Measurements from ENCODE around the gene PDZD2. TPM values are rescaled to one million over a fixed set of nuclear protein-coding genes. Genes with fewer than 3 reads are reported as not detected.
"Not testable (repeated sequence)": the region's sequence is repeated elsewhere in the genome, so short reads cannot be mapped to it uniquely, and the experiment has no call there.

Gene PDZD2
- total RNA-seq, 2 experiments from 2014 or later: 0.05 to 0.25 TPM

DNA sequence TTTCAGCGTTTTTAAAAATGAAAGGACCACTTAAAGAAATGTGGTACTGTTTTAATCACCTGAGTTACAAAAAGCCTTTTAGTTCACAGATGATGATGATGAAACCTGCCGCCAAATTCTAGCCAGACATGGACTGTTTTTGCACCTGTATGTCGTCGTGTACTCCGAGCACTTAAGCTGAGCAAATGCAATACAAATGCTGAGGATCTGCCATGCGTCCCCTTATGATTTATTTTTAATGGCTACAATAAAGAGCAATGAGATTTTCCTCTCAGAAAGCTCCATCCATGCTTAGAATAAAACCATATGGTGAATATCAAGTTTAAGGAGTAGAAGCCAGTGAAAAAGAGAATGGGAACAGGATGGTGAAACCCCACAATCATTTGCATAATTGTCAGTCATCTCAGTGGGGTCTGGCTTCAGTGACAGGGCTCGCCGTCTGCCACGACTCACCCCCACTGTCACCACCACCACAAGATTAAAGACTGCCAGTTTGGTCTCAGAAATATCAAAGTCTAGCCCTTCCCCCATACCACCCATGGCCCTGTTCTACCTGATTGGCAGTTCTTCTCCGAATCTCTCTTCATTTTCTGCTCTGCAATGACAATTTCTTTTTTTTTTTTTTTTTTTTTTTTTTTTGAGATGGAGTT is 375.3 kb downstream of the PDZD2 start:
- Mint-ChIP-seq H3K9me3 (no peaks in the 10 kb centered on the region), H3K27ac (no peak overlapping the region), H3K27me3 (ENCODE audit: low read depth) (no peaks in the 10 kb centered on the region), H3K36me3 (ENCODE audit: low read depth) (no peaks in the 10 kb centered on the region), H3K4me1 (ENCODE audit: low read depth) (peaks cover 2% of the 10 kb centered on the region), H3K4me3 (no peak overlapping the region)
- CTCF ChIA-PET: no interaction called here
- DNase-seq: no peak
- intact Hi-C loops (cut with micrococcal nuclease): no loop called here

- not testable (repeated sequence) for H3K4me3 Mint-ChIP-seq
Measured at GRCh38 chr5:32015262-32015661, 376.3 kb downstream of the PDZD2 start.

DNA sequence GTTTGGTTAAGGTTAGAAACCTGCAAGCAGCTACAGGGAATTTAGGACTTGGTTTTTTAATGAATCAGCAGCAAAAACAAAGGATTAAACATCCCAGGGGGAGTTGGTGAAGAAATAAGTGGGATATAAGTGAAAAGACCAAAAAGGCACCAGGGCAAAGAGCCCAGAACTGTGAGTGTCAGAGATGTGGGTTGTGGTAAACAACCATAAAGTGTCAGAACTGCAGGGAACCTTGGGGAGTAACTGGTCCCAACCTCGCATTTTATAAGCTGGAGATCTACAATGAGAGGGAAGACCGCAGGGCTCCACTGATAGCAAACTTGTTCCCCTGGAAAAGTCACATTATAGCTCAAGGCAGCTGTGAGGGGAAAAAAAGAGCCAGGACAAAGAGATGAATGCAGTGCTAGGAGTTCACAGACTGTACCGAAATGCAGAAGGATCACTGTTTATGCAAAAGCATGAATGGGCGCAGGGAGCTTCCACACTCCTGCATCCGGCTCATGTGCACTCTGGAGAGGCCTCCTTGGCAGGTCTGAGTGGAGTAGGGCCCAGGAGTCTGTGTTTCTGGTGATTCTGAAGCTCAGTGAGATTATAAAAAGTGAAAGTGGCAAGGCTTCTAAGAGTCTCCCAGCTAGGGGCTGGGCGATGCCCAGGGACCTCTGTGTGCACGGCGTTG is 378.9 kb downstream of the PDZD2 start:
- H3K36me3 Mint-ChIP-seq (ENCODE audit: low read depth): no peaks in the 10 kb centered on the region
- no peak for DNase-seq
- no peaks in the 10 kb centered on the region for H3K9me3 Mint-ChIP-seq
- CTCF ChIA-PET: interaction anchor here (0.6 kb wide), 1 partner anchor 12 kb away, joined by 4 read pairs; no protein-coding TSS in a partner anchor
- no peak overlapping the region for H3K27ac Mint-ChIP-seq
- H3K4me3 Mint-ChIP-seq: no peak overlapping the region
- no peaks in the 10 kb centered on the region for H3K27me3 Mint-ChIP-seq (ENCODE audit: low read depth)
- H3K4me1 Mint-ChIP-seq (ENCODE audit: low read depth): peaks cover 8% of the 10 kb centered on the region
- intact Hi-C loops (cut with micrococcal nuclease): no loop called here

More at GRCh38 chr5:32015262-32015661, 376.3 kb downstream of the PDZD2 start:
- intact Hi-C loops (cut with micrococcal nuclease); H3K4me1 Mint-ChIP-seq (ENCODE audit: low read depth); H3K9me3 Mint-ChIP-seq; H3K27me3 Mint-ChIP-seq (ENCODE audit: low read depth); H3K36me3 Mint-ChIP-seq (ENCODE audit: low read depth); CTCF ChIA-PET; DNase-seq; H3K27ac Mint-ChIP-seq: not testable (repeated sequence)

DNA sequence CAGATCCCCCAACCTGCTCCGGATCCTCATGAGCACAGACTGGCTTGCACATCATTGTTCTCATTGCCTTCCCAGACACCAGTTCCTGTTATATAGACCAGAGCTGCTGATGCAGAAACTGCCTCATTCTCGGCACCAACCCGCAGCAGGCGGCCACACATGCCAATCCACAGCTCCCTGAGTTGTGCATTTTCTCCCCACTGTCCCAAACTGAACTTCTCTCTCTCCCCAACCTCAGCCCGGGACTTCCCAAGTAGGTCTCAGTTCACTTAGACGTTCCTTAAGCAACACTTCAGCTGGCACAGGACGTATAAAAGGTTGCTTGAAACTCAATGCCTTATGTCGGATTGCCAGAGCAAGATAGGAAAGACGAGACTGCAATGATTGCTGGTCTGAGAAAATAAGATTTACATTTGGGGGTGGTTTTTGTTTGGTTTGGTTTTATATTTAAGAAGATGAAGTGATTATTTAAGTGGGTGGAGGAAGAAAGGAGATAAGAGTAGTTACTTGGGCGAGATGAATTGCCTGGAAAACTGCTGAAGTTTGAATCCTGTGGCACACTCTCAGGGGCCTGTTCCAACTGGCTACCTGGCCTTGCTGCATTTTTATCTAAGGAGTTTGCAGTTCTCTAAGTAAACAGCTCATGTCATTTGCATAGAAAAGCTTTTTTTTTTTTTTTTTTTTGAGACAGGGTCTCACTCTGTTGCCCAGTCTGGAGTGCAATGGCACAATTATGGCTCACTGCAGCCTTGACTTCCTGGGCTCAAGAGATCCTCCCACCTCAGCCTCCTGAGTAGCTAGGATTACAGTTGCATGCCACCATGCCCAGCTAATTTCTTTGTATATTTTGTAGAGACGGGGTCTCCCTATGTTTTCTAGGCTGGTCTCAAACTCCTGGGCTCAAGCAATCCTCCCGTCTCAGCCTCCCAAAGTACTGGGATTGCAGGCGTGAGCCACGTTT is 379.8 kb downstream of the PDZD2 start:
- peaks cover 8% of the 10 kb centered on the region for H3K4me1 Mint-ChIP-seq (ENCODE audit: low read depth)
- no peak overlapping the region for H3K4me3 Mint-ChIP-seq
- intact Hi-C loops (cut with micrococcal nuclease): no loop called here
- CTCF ChIA-PET: interaction anchor here (0.7 kb wide), 1 partner anchor 170 kb away, joined by 3 read pairs; no protein-coding TSS in a partner anchor
- H3K27me3 Mint-ChIP-seq (ENCODE audit: low read depth): no peaks in the 10 kb centered on the region
- no peaks in the 10 kb centered on the region for H3K36me3 Mint-ChIP-seq (ENCODE audit: low read depth)
- DNase-seq: no peak
- H3K9me3 Mint-ChIP-seq: no peaks in the 10 kb centered on the region
- H3K27ac Mint-ChIP-seq: no peak overlapping the region

DNA sequence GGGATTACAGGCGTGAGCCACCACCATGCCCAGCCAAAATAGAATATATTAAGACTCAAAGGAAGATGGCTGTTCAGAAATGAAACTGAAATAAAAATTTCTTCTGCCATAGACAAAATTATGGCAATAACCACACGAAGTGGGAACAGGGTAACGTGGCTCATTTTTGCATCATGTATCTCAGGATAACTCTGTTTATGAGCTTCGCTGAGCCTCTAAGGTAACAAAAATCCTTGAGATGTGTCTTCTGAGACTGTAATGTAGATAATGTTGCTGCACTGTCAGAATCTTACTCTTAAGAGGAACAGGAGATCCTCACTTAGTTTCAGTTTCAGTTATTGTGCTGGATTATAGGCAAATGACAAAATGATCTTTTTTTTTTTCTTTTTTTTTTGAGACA is 381.3 kb downstream of the PDZD2 start:
- Mint-ChIP-seq H3K4me3 (no peak overlapping the region), H3K27ac (no peak overlapping the region), H3K36me3 (ENCODE audit: low read depth) (no peaks in the 10 kb centered on the region), H3K9me3 (no peaks in the 10 kb centered on the region), H3K4me1 (ENCODE audit: low read depth) (peaks cover 8% of the 10 kb centered on the region), H3K27me3 (ENCODE audit: low read depth) (no peaks in the 10 kb centered on the region)
- DNase-seq: no peak
- CTCF ChIA-PET: interaction anchor here (0.6 kb wide), 3 partner anchors 36 to 203 kb away, joined by 3 to 4 read pairs (median 3); no protein-coding TSS in a partner anchor
- intact Hi-C loops (cut with micrococcal nuclease): loop anchor here (1.0 kb wide), 1 partner anchor 13 kb away; no protein-coding TSS in a partner anchor

- H3K27ac Mint-ChIP-seq: no peak overlapping the region
- intact Hi-C loops (cut with micrococcal nuclease): loop anchor here (1.0 kb wide), 1 partner anchor 12 kb away; no protein-coding TSS in a partner anchor
- H3K27me3 Mint-ChIP-seq (ENCODE audit: low read depth): no peaks in the 10 kb centered on the region
- no peaks in the 10 kb centered on the region for H3K9me3 Mint-ChIP-seq
- H3K4me1 Mint-ChIP-seq (ENCODE audit: low read depth): peaks cover 8% of the 10 kb centered on the region
- no peak overlapping the region for H3K4me3 Mint-ChIP-seq
- CTCF ChIA-PET: interaction anchor here (0.6 kb wide), 1 partner anchor 64 kb away, joined by 3 read pairs; no protein-coding TSS in a partner anchor
- no peak for DNase-seq
- no peaks in the 10 kb centered on the region for H3K36me3 Mint-ChIP-seq (ENCODE audit: low read depth)
Measured at GRCh38 chr5:32020946-32021345, 382.0 kb downstream of the PDZD2 start.

- no peak overlapping the region for H3K27ac Mint-ChIP-seq
- DNase-seq: no peak
- no peak overlapping the region for H3K4me3 Mint-ChIP-seq
- H3K9me3 Mint-ChIP-seq: no peaks in the 10 kb centered on the region
- no peaks in the 10 kb centered on the region for H3K27me3 Mint-ChIP-seq (ENCODE audit: low read depth)
- no peaks in the 10 kb centered on the region for H3K36me3 Mint-ChIP-seq (ENCODE audit: low read depth)
- CTCF ChIA-PET: no interaction called here
- peaks cover 8% of the 10 kb centered on the region for H3K4me1 Mint-ChIP-seq (ENCODE audit: low read depth)
- intact Hi-C loops (cut with micrococcal nuclease): no loop called here
Measured at GRCh38 chr5:32021771-32022170, 382.8 kb downstream of the PDZD2 start.

- H3K27ac Mint-ChIP-seq: no peak overlapping the region
- no peak for DNase-seq
- H3K4me3 Mint-ChIP-seq: no peak overlapping the region
- CTCF ChIA-PET: no interaction called here
- peaks cover 8% of the 10 kb centered on the region for H3K4me1 Mint-ChIP-seq (ENCODE audit: low read depth)
- intact Hi-C loops (cut with micrococcal nuclease): no loop called here
- no peaks in the 10 kb centered on the region for H3K36me3 Mint-ChIP-seq (ENCODE audit: low read depth)
- H3K9me3 Mint-ChIP-seq: no peaks in the 10 kb centered on the region
- no peaks in the 10 kb centered on the region for H3K27me3 Mint-ChIP-seq (ENCODE audit: low read depth)
Measured at GRCh38 chr5:32022638-32023037, 383.7 kb downstream of the PDZD2 start.

- no peaks in the 10 kb centered on the region for H3K36me3 Mint-ChIP-seq (ENCODE audit: low read depth)
- no peak overlapping the region for H3K4me3 Mint-ChIP-seq
- H3K27me3 Mint-ChIP-seq (ENCODE audit: low read depth): no peaks in the 10 kb centered on the region
- H3K27ac Mint-ChIP-seq: no peak overlapping the region
- intact Hi-C loops (cut with micrococcal nuclease): no loop called here
- CTCF ChIA-PET: no interaction called here
- no peak for DNase-seq
- peaks cover 6% of the 10 kb centered on the region for H3K4me1 Mint-ChIP-seq (ENCODE audit: low read depth)
- no peaks in the 10 kb centered on the region for H3K9me3 Mint-ChIP-seq
Measured at GRCh38 chr5:32023816-32024215, 384.9 kb downstream of the PDZD2 start.

- no peak for DNase-seq
- intact Hi-C loops (cut with micrococcal nuclease): no loop called here
- CTCF ChIA-PET: no interaction called here
- Mint-ChIP-seq H3K9me3 (no peaks in the 10 kb centered on the region), H3K4me3 (no peak overlapping the region), H3K36me3 (ENCODE audit: low read depth) (no peaks in the 10 kb centered on the region), H3K4me1 (ENCODE audit: low read depth) (peaks cover 6% of the 10 kb centered on the region), H3K27me3 (ENCODE audit: low read depth) (no peaks in the 10 kb centered on the region), H3K27ac (no peak overlapping the region)
Measured at GRCh38 chr5:32024751-32025150, 385.8 kb downstream of the PDZD2 start.

DNA sequence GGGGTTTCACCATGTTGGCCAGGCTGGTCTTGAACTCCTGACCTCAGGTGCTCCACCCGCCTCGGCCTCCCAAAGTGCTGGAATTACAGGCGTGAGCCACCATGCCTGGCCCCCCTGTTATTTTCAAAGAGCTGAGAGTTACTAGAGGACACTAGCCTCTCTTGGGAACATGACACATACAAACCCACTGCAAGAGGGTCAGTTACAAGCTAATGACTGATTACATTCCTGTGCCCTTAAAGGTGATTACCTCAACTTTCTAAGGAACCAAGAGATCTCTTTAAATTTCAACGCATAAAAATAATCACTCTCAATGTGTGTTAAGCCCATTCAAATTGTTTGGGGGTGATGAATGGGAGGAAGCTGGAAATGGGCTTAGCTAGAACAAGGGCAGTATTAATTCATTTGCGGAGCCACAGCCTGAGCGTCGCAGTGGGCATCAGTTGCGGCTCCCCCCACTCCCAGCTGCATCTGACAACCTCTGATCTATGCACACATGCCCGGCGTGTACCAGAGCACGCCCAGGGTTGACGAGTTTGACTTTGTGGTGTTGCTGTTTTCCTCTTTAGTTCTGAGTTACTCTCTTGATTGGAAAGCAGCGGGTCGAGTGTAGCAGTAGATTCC is 388.3 kb downstream of the PDZD2 start:
- H3K4me1 Mint-ChIP-seq (ENCODE audit: low read depth): no peaks in the 10 kb centered on the region
- intact Hi-C loops (cut with micrococcal nuclease): no loop called here
- CTCF ChIA-PET: no interaction called here
- H3K27me3 Mint-ChIP-seq (ENCODE audit: low read depth): no peaks in the 10 kb centered on the region
- H3K27ac Mint-ChIP-seq: no peak overlapping the region
- no peak for DNase-seq
- H3K4me3 Mint-ChIP-seq: no peak overlapping the region
- no peaks in the 10 kb centered on the region for H3K36me3 Mint-ChIP-seq (ENCODE audit: low read depth)
- H3K9me3 Mint-ChIP-seq: no peaks in the 10 kb centered on the region
